Measurements from ENCODE around the gene TTC33.
A peak's percentile ranks its signal among the peaks of the same experiment; 100 is the strongest.

The TTC33 gene

DNA sequence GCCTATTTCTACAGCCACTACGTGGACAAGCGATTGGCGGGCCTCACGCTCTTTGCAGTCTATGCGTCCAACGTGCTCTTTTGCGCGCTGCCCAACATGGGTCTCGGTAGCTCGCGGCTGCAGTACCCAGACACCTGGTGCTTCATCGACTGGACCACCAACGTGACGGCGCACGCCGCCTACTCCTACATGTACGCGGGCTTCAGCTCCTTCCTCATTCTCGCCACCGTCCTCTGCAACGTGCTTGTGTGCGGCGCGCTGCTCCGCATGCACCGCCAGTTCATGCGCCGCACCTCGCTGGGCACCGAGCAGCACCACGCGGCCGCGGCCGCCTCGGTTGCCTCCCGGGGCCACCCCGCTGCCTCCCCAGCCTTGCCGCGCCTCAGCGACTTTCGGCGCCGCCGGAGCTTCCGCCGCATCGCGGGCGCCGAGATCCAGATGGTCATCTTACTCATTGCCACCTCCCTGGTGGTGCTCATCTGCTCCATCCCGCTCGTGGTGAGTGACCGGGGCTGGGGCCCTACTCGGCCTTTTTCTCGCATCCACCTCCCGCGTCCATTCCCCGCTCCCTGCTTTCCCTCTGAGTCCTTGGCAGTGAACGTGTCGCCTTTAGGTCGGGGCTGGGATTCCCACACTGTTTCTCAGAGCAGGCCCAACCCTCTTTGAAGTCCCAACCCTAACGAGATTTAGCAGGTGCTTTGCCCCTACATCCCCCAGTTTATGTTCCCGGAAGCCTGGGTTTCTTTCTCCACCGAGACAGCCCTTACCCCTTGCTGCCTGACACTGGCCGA, 74.2 kb downstream of the TTC33 start:
- Histone ChIP-seq H3K79me2 (ENCODE audit: low read length) (peaks cover 75% of the 10 kb centered on the region), H3K4me3 (ENCODE audit: low read length) (peak overlapping the region; percentile 99), H3K9me3 (ENCODE audit: insufficient read depth, low read length) (no peaks in the 10 kb centered on the region), H3K36me3 (replicated peaks; ENCODE audit: low read depth, low read length) (peaks cover 56% of the 10 kb centered on the region), H3K9ac (ENCODE audit: low read length) (peak overlapping the region; percentile 98), H3K4me1 (ENCODE audit: low read length) (peaks cover 32% of the 10 kb centered on the region), H3K4me2 (ENCODE audit: low read length) (peak overlapping the region; percentile 94), H2AFZ (ENCODE audit: low read depth, low read length) (no peak overlapping the region), H3K27me3 (ENCODE audit: low read depth, low read length) (no peaks in the 10 kb centered on the region), H3K27ac (ENCODE audit: low read length) (peak overlapping the region; percentile 94), H4K20me1 (ENCODE audit: insufficient read depth, low read length) (peaks cover 42% of the 10 kb centered on the region)
- TF ChIP-seq, protein P1, sequence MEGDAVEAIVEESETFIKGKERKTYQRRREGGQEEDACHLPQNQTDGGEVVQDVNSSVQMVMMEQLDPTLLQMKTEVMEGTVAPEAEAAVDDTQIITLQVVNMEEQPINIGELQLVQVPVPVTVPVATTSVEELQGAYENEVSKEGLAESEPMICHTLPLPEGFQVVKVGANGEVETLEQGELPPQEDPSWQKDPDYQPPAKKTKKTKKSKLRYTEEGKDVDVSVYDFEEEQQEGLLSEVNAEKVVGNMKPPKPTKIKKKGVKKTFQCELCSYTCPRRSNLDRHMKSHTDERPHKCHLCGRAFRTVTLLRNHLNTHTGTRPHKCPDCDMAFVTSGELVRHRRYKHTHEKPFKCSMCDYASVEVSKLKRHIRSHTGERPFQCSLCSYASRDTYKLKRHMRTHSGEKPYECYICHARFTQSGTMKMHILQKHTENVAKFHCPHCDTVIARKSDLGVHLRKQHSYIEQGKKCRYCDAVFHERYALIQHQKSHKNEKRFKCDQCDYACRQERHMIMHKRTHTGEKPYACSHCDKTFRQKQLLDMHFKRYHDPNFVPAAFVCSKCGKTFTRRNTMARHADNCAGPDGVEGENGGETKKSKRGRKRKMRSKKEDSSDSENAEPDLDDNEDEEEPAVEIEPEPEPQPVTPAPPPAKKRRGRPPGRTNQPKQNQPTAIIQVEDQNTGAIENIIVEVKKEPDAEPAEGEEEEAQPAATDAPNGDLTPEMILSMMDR (IDR thresholded peaks at IDR 0.05; ENCODE audit: low read depth, low read length): no peak

DNA sequence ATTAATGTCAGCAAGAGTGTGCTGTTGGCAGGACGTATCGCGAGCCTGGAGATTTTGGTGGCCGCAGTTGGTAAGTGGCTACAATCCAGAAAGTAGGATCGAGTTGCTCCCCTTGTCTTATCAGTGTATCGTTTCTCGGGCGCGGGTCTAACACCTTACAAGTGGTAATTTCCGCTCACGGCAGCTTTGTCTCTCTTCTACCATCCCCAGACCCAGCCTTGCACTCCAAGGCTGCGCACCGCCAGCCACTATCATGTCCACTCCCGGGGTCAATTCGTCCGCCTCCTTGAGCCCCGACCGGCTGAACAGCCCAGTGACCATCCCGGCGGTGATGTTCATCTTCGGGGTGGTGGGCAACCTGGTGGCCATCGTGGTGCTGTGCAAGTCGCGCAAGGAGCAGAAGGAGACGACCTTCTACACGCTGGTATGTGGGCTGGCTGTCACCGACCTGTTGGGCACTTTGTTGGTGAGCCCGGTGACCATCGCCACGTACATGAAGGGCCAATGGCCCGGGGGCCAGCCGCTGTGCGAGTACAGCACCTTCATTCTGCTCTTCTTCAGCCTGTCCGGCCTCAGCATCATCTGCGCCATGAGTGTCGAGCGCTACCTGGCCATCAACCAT, 74.9 kb downstream of the TTC33 start:
- Histone ChIP-seq H3K4me3 (ENCODE audit: low read length) (peak overlapping the region; percentile 99), H3K36me3 (replicated peaks; ENCODE audit: low read depth, low read length) (peaks cover 49% of the 10 kb centered on the region), H2AFZ (ENCODE audit: low read depth, low read length) (no peak overlapping the region), H3K9me3 (ENCODE audit: insufficient read depth, low read length) (no peaks in the 10 kb centered on the region), H3K9ac (ENCODE audit: low read length) (peak overlapping the region; percentile 98), H3K27me3 (ENCODE audit: low read depth, low read length) (no peaks in the 10 kb centered on the region), H3K4me1 (ENCODE audit: low read length) (peaks cover 25% of the 10 kb centered on the region), H3K4me2 (ENCODE audit: low read length) (peak overlapping the region; percentile 94), H3K27ac (ENCODE audit: low read length) (peak overlapping the region; percentile 94), H3K79me2 (ENCODE audit: low read length) (peaks cover 68% of the 10 kb centered on the region), H4K20me1 (ENCODE audit: insufficient read depth, low read length) (peaks cover 35% of the 10 kb centered on the region)
- TF ChIP-seq, protein P1 (IDR thresholded peaks at IDR 0.05; ENCODE audit: low read depth, low read length): no peak
- no peak for TF ChIP-seq EZH2phosphoT487 (IDR thresholded peaks at IDR 0.05; ENCODE audit: low read depth)

DNA sequence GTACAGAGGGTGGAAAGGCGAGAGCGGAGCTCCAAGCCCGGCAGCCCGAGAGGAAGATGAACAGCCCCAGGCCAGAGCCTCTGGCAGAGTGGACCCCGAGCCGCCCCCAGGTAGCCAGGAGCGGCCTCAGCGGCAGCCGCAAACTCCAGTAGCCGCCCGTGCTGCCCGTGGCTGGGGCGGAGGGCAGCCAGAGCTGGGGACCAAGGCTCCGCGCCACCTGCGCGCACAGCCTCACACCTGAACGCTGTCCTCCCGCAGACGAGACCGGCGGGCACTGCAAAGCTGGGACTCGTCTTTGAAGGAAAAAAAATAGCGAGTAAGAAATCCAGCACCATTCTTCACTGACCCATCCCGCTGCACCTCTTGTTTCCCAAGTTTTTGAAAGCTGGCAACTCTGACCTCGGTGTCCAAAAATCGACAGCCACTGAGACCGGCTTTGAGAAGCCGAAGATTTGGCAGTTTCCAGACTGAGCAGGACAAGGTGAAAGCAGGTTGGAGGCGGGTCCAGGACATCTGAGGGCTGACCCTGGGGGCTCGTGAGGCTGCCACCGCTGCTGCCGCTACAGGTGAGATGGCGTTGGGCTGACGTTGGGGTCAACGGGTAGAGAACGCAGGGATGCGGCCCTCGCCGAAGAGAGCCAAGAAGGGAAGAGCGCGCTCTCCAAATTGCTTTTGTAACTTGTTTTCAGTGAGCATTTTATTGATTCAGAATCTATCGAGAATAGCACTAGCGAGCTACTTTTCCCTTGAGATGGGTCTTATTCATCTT, 75.7 kb downstream of the TTC33 start, which contains the start of gene PTGER4:
Gene PTGER4 (plus strand): TSS at position 3 of the 769 bp plus-strand sequence. CDS start 1,079 bp downstream, outside the sequence.
- peaks cover 60% of the 10 kb centered on the region for H3K79me2 ChIP-seq (ENCODE audit: low read length)
- no peaks in the 10 kb centered on the region for H3K27me3 ChIP-seq (ENCODE audit: low read depth, low read length)
- peak within 1 kb of the TSS; percentile 94 for H3K27ac ChIP-seq (ENCODE audit: low read length)

More for the DNA sequence above, 75.7 kb downstream of the TTC33 start, which contains the start of gene PTGER4:
- H3K4me2 ChIP-seq (ENCODE audit: low read length): peak within 1 kb of the TSS; percentile 94
- peaks cover 42% of the 10 kb centered on the region for H3K36me3 ChIP-seq (replicated peaks; ENCODE audit: low read depth, low read length)
- H3K9ac ChIP-seq (ENCODE audit: low read length): peak within 1 kb of the TSS; percentile 98
- H2AFZ ChIP-seq (ENCODE audit: low read depth, low read length): no peak within 1 kb of the TSS; the same call in 1 of the 2 replicates
- peaks cover 18% of the 10 kb centered on the region for H3K4me1 ChIP-seq (ENCODE audit: low read length)
- H4K20me1 ChIP-seq (ENCODE audit: insufficient read depth, low read length): peaks cover 28% of the 10 kb centered on the region
- TF ChIP-seq, protein P1 (IDR thresholded peaks at IDR 0.05; ENCODE audit: low read depth, low read length): no peak
- no peak for TF ChIP-seq EZH2phosphoT487 (IDR thresholded peaks at IDR 0.05; ENCODE audit: low read depth)
- H3K9me3 ChIP-seq (ENCODE audit: insufficient read depth, low read length): no peaks in the 10 kb centered on the region
- peak within 1 kb of the TSS; percentile 99 for H3K4me3 ChIP-seq (ENCODE audit: low read length)

All from OCI-LY3 (cell line).